HepG2 (cell line): Measurements from ENCODE around the gene CCDC7. TPM values are rescaled to one million over a fixed set of nuclear protein-coding genes. Genes with fewer than 3 reads are reported as not detected.

Source experiments
- ATAC-seq: fragments of 200-7000 bp; cut with Tn5 transposase; 3 replicates; pipeline ENCODE4 v1.9.1; 2020; ENCODE audit warnings: mild to moderate bottlenecking, moderate library complexity
- BruUV-seq: library from RNA; stranded (reverse); fragments of 400-500 nt; replicated peaks from 2 replicates; lab custom pipeline; 2021; lab: Mats Ljungman, UMichigan
- CTCF ChIA-PET: fragments of 300-600 bp; formaldehyde crosslinking; extraction: SDS; loops from one replicate; lab custom pipeline; 2021; ENCODE audit warnings: low total read pairs, inconsistent platforms, low intra/inter-chr PET ratio; lab: Yijun Ruan, JAX
- POLR2A ChIA-PET: fragments of 350-600 bp; sonication (Branson Sonifier 250); formaldehyde crosslinking; loops from one replicate; lab custom pipeline; 2020; ENCODE audit warnings: antibody characterized with exemption, inconsistent platforms; lab: Yijun Ruan, JAX
- DNase-seq: peaks from one replicate; pipeline ENCODE4 v3.0.0-alpha.2; 2015; ENCODE audit warnings: low spot score
- FAIRE-seq: peaks from 3 replicates; lab custom pipeline; 2011; peaks lifted over from hg19 to GRCh38; lab: Jason Lieb, UNC
- H2AFZ ChIP-seq: one replicate; pipeline ENCODE4 v1.6.1; 2011; ENCODE audit warnings: low read length, inconsistent platforms
- H3K27ac ChIP-seq: fragments of 300-600 bp; 3 replicates; pipeline ENCODE4 v1.8.0; 2011; ENCODE audit warnings: mixed run types, mild to moderate bottlenecking, mixed read lengths, low read length, inconsistent platforms; ENCODE audit not compliant: insufficient read depth; ENCODE audit errors: extremely low read length
- H3K27me3 ChIP-seq, 2 experiments: fragments of 200-600 bp in 1 of 2; 2 replicates in 1 of 2; 3 replicates in 1 of 2; pipeline versions ENCODE4 v1.6.0 to v1.8.0; 2011; ENCODE audit warnings: low read length in 2 of 2, mild to moderate bottlenecking in 2 of 2, moderate library complexity in 2 of 2, inconsistent platforms in 1 of 2; ENCODE audit not compliant: insufficient read depth in 2 of 2, control insufficient read depth in 1 of 2
- H3K36me3 ChIP-seq, 2 experiments: fragments of 200-600 bp in 1 of 2; replicated peaks in 1 of 2; 2 replicates in 1 of 2; 3 replicates in 1 of 2; pipeline versions ENCODE4 v1.5.1 to v1.8.0; 2011; ENCODE audit warnings: low read length in 2 of 2, inconsistent platforms in 1 of 2; ENCODE audit not compliant: insufficient read depth in 2 of 2, control insufficient read depth in 1 of 2
- H3K4me1 ChIP-seq: 2 replicates; pipeline ENCODE4 v1.5.1; 2012; ENCODE audit warnings: low read length, inconsistent platforms; ENCODE audit not compliant: insufficient read depth
- H3K4me2 ChIP-seq: 2 replicates; pipeline ENCODE4 v1.6.0; 2011; ENCODE audit warnings: low read depth, low read length, inconsistent platforms
- H3K4me3 ChIP-seq, 3 experiments: fragments of 200-600 bp in 1 of 3; sonication (generic), shearing (Covaris generic) in 1 of 3; replicated peaks in 1 of 3; 2 replicates each; pipeline ENCODE4 v1.5.1; 2011 to 2016; ENCODE audit warnings: low read length in 3 of 3, inconsistent platforms in 2 of 3, low read depth in 2 of 3, mild to moderate bottlenecking in 2 of 3, control low read depth in 1 of 3, mixed read lengths in 1 of 3; ENCODE audit not compliant: insufficient read depth in 1 of 3
- H3K79me2 ChIP-seq: one replicate; pipeline ENCODE4 v1.6.1; 2011; ENCODE audit warnings: low read length, inconsistent platforms; ENCODE audit not compliant: insufficient read depth
- H3K9ac ChIP-seq: 2 replicates; pipeline ENCODE4 v1.6.0; 2011; ENCODE audit warnings: mild to moderate bottlenecking, low read depth, low read length, inconsistent platforms; ENCODE audit not compliant: insufficient read depth
- H3K9me3 ChIP-seq: 2 replicates; pipeline ENCODE4 v1.5.1; 2012; ENCODE audit warnings: mild to moderate bottlenecking, low read length
- H4K20me1 ChIP-seq: 2 replicates; pipeline ENCODE4 v1.6.0; 2011; ENCODE audit warnings: inconsistent platforms, mild to moderate bottlenecking, low read length, moderate library complexity; ENCODE audit not compliant: insufficient read depth
- AGO2 ChIP-seq: fragments of 200-400 bp; formaldehyde crosslinking; optimal IDR thresholded peaks from 2 replicates; pipeline ENCODE3; 2017; ENCODE audit warnings: mild to moderate bottlenecking, low read depth, low read length, moderate library complexity
- FOXA1 ChIP-seq, 2 experiments: fragments of 450-650 bp in 1 of 2; sonication (generic) in 1 of 2; formaldehyde crosslinking in 1 of 2; IDR thresholded peaks; 2 replicates each; pipeline versions ENCODE4 v1.4.0 to v1.6.1; 2016 to 2020; ENCODE audit warnings: missing genetic modification reagents in 1 of 2
- HES4 ChIP-seq: sonication (generic); formaldehyde crosslinking; IDR thresholded peaks from 2 replicates; pipeline ENCODE4 v1.9.0; 2021; ENCODE audit warnings: mild to moderate bottlenecking, missing genetic modification reagents, borderline replicate concordance
- KDM1A ChIP-seq: IDR thresholded peaks from 2 replicates; pipeline ENCODE4 v1.6.1; 2016; ENCODE audit warnings: missing compliant biosample characterization
- STAG1 ChIP-seq: sonication (generic); formaldehyde crosslinking; IDR thresholded peaks from 2 replicates; pipeline ENCODE4 v1.4.0; 2020; ENCODE audit warnings: missing genetic modification reagents
- ZSCAN31 ChIP-seq: sonication (generic); formaldehyde crosslinking; IDR thresholded peaks from 2 replicates; pipeline ENCODE4 v1.5.0; 2020; ENCODE audit warnings: low read depth, mild to moderate bottlenecking, missing genetic modification reagents
- WGBS: methylation state at CpG from one replicate; pipeline ENCODE4 v1.1.6; 2017; ENCODE audit warnings: low lambda C conversion rate; 5-methylcytosine and 5-hydroxymethylcytosine counted together
- in situ Hi-C: cut with HindIII; loops from 2 replicates; pipeline ENCODE4 v1.10.0; 2017; ENCODE audit warnings: low pct_unique_long_range_greater_than_20kb; ENCODE audit not compliant: extremely low pct_ligation_motif_present
- intact Hi-C: fragments of 100-400 bp; cut with micrococcal nuclease; formaldehyde crosslinking; loops from one replicate; pipeline ENCODE4 v1.10.0; 2022; ENCODE audit not compliant: unreplicated experiment
- polyA plus RNA-seq, 8 experiments: library from polyadenylated mRNA; depleted of rRNA in 3 of 8; stranded (reverse) in 7 of 8; unstranded in 1 of 8; fragments of >200 nt; fragmentation: Illumina TruSeq in 4 of 8; extraction: Trizol in 4 of 8; gene quantifications; 2 replicates each; pipeline versions ENCODE4 v1.2.1 to v1.2.3, GENCODE V29; 2011 to 2016; ENCODE audit warnings: low read depth in 4 of 8, missing spikeins in 1 of 8, mixed read lengths in 1 of 8; ENCODE audit not compliant: insufficient read depth in 1 of 8
- total RNA-seq, 5 experiments: library from RNA; depleted of rRNA; stranded (reverse); fragments of >200 nt; fragmentation: Illumina TruSeq; extraction: Trizol; gene quantifications; 2 replicates each; pipeline ENCODE4 v1.2.3, GENCODE V29; 2016; ENCODE audit warnings: low read depth in 1 of 5
- TF ChIP-seq, protein P1 (sequence below): sonication (generic); formaldehyde crosslinking; IDR thresholded peaks from 2 replicates; pipeline ENCODE4 v1.8.1; 2023; ENCODE audit warnings: mild to moderate bottlenecking, missing genetic modification reagents
- TF ChIP-seq, protein P2 (sequence below): sonication (generic); formaldehyde crosslinking; IDR thresholded peaks from 2 replicates; pipeline ENCODE4 v1.8.1; 2023; ENCODE audit warnings: missing genetic modification reagents, inconsistent platforms, borderline replicate concordance
- TF ChIP-seq, protein P3 (sequence below): fragments of 450-650 bp; IDR thresholded peaks from 2 replicates; pipeline ENCODE4 v1.6.1; 2016
- TF ChIP-seq, protein P4 (sequence below): sonication (generic); formaldehyde crosslinking; IDR thresholded peaks from 2 replicates; pipeline ENCODE4 v1.5.0; 2020; ENCODE audit warnings: mild to moderate bottlenecking, missing genetic modification reagents, moderate library complexity
- TF ChIP-seq, protein P5 (sequence below): sonication (generic); formaldehyde crosslinking; IDR thresholded peaks from 2 replicates; pipeline ENCODE4 v1.5.0; 2020; ENCODE audit warnings: mild to moderate bottlenecking, missing genetic modification reagents
- TF ChIP-seq, protein P6 (sequence below): sonication (generic); formaldehyde crosslinking; IDR thresholded peaks from 2 replicates; pipeline ENCODE4 v1.8.0; 2022; ENCODE audit warnings: missing genetic modification reagents, mild to moderate bottlenecking, moderate library complexity, borderline replicate concordance

CCDC7 gene
- total and polyA plus RNA-seq, 2 of the 13 experiments (the other 11 are each of a cell fraction or from before 2014, with no cell fraction given): 0.40 to 1.8 TPM

DNA sequence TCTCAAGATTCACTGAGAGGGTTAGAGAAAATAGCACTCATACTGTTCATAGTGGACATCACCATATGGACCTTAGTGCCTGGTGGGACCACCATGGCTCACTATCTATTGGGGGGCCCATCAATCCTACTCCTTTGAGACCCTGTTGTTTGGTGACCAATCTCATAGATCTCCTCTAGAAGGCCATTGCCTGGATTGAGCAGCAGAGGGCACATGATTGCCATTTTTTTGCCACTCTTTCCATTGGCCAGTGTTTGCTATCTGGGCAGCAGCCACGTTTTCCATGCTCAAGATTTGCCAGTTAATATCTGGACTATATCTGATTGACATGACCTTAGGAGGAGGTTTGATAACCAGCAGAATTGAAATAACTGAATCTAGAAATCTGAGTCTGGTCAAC lies 267.6 kb downstream of the CCDC7 start:
- TF ChIP-seq STAG1 (CRISPR knock-in tag) (peak; percentile 60), FOXA1 (IDR thresholded peaks at IDR 0.05) (no peak), FOXA1 (CRISPR knock-in tag; IDR thresholded peaks at IDR 0.05) (no peak), HES4 (CRISPR knock-in tag) (no peak), KDM1A (CRISPR knock-in tag) (no peak), ZSCAN31 (CRISPR knock-in tag) (no peak), AGO2 (no peak)
- TF ChIP-seq, protein P1, sequence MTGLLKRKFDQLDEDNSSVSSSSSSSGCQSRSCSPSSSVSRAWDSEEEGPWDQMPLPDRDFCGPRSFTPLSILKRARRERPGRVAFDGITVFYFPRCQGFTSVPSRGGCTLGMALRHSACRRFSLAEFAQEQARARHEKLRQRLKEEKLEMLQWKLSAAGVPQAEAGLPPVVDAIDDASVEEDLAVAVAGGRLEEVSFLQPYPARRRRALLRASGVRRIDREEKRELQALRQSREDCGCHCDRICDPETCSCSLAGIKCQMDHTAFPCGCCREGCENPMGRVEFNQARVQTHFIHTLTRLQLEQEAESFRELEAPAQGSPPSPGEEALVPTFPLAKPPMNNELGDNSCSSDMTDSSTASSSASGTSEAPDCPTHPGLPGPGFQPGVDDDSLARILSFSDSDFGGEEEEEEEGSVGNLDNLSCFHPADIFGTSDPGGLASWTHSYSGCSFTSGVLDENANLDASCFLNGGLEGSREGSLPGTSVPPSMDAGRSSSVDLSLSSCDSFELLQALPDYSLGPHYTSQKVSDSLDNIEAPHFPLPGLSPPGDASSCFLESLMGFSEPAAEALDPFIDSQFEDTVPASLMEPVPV (CRISPR knock-in tag): no peak
- TF ChIP-seq, protein P2, sequence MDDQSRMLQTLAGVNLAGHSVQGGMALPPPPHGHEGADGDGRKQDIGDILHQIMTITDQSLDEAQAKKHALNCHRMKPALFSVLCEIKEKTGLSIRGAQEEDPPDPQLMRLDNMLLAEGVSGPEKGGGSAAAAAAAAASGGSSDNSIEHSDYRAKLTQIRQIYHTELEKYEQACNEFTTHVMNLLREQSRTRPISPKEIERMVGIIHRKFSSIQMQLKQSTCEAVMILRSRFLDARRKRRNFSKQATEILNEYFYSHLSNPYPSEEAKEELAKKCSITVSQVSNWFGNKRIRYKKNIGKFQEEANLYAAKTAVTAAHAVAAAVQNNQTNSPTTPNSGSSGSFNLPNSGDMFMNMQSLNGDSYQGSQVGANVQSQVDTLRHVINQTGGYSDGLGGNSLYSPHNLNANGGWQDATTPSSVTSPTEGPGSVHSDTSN (CRISPR knock-in tag): no peak
- TF ChIP-seq, protein P3, sequence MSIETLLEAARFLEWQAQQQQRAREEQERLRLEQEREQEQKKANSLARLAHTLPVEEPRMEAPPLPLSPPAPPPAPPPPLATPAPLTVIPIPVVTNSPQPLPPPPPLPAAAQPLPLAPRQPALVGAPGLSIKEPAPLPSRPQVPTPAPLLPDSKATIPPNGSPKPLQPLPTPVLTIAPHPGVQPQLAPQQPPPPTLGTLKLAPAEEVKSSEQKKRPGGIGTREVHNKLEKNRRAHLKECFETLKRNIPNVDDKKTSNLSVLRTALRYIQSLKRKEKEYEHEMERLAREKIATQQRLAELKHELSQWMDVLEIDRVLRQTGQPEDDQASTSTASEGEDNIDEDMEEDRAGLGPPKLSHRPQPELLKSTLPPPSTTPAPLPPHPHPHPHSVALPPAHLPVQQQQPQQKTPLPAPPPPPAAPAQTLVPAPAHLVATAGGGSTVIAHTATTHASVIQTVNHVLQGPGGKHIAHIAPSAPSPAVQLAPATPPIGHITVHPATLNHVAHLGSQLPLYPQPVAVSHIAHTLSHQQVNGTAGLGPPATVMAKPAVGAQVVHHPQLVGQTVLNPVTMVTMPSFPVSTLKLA: no peak
- TF ChIP-seq, protein P4, sequence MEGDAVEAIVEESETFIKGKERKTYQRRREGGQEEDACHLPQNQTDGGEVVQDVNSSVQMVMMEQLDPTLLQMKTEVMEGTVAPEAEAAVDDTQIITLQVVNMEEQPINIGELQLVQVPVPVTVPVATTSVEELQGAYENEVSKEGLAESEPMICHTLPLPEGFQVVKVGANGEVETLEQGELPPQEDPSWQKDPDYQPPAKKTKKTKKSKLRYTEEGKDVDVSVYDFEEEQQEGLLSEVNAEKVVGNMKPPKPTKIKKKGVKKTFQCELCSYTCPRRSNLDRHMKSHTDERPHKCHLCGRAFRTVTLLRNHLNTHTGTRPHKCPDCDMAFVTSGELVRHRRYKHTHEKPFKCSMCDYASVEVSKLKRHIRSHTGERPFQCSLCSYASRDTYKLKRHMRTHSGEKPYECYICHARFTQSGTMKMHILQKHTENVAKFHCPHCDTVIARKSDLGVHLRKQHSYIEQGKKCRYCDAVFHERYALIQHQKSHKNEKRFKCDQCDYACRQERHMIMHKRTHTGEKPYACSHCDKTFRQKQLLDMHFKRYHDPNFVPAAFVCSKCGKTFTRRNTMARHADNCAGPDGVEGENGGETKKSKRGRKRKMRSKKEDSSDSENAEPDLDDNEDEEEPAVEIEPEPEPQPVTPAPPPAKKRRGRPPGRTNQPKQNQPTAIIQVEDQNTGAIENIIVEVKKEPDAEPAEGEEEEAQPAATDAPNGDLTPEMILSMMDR (CRISPR knock-in tag): peak; percentile 40
- TF ChIP-seq, protein P5, sequence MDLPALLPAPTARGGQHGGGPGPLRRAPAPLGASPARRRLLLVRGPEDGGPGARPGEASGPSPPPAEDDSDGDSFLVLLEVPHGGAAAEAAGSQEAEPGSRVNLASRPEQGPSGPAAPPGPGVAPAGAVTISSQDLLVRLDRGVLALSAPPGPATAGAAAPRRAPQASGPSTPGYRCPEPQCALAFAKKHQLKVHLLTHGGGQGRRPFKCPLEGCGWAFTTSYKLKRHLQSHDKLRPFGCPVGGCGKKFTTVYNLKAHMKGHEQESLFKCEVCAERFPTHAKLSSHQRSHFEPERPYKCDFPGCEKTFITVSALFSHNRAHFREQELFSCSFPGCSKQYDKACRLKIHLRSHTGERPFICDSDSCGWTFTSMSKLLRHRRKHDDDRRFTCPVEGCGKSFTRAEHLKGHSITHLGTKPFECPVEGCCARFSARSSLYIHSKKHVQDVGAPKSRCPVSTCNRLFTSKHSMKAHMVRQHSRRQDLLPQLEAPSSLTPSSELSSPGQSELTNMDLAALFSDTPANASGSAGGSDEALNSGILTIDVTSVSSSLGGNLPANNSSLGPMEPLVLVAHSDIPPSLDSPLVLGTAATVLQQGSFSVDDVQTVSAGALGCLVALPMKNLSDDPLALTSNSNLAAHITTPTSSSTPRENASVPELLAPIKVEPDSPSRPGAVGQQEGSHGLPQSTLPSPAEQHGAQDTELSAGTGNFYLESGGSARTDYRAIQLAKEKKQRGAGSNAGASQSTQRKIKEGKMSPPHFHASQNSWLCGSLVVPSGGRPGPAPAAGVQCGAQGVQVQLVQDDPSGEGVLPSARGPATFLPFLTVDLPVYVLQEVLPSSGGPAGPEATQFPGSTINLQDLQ (CRISPR knock-in tag): no peak
- TF ChIP-seq, protein P6, sequence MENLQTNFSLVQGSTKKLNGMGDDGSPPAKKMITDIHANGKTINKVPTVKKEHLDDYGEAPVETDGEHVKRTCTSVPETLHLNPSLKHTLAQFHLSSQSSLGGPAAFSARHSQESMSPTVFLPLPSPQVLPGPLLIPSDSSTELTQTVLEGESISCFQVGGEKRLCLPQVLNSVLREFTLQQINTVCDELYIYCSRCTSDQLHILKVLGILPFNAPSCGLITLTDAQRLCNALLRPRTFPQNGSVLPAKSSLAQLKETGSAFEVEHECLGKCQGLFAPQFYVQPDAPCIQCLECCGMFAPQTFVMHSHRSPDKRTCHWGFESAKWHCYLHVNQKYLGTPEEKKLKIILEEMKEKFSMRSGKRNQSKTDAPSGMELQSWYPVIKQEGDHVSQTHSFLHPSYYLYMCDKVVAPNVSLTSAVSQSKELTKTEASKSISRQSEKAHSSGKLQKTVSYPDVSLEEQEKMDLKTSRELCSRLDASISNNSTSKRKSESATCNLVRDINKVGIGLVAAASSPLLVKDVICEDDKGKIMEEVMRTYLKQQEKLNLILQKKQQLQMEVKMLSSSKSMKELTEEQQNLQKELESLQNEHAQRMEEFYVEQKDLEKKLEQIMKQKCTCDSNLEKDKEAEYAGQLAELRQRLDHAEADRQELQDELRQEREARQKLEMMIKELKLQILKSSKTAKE (CRISPR knock-in tag): no peak
- Histone ChIP-seq H4K20me1 (no peaks in the 10 kb centered on the region), H2AFZ (no peak overlapping the region), H3K9me3 (no peaks in the 10 kb centered on the region), H3K27ac (no peak overlapping the region), H3K36me3 (no peaks in the 10 kb centered on the region), H3K79me2 (no peaks in the 10 kb centered on the region), H3K9ac (no peak overlapping the region), H3K4me1 (no peaks in the 10 kb centered on the region), H3K27me3 (no peaks in the 10 kb centered on the region), H3K4me2 (no peak overlapping the region), H3K4me3 (no peak overlapping the region)
- POLR2A ChIA-PET: no interaction called here
- WGBS: 0% methylated on average over 1 of the region's 1 CpG
- in situ Hi-C loops: no loop called here
- no TSS peak for BruUV-seq
- FAIRE-seq (no peak), DNase-seq (peak; percentile 6), ATAC-seq (peak; percentile 63; the same call in 2 of the 3 replicates)
- intact Hi-C loops: loop anchor here (1.0 kb wide), 1 partner anchor 295 kb away; no protein-coding TSS in a partner anchor
- CTCF ChIA-PET: no interaction called here
